ENCODE data around the gene ASPN. TPM values are rescaled to one million over a fixed set of nuclear protein-coding genes. Genes with fewer than 3 reads are reported as not detected.
A peak's percentile ranks its signal among the peaks of the same experiment; 100 is the strongest.

ASPN gene
- total RNA-seq, 6 donors from 2014 or later: 3.2 to 9.6 (median 5.8) TPM; not detected in 1

DNA sequence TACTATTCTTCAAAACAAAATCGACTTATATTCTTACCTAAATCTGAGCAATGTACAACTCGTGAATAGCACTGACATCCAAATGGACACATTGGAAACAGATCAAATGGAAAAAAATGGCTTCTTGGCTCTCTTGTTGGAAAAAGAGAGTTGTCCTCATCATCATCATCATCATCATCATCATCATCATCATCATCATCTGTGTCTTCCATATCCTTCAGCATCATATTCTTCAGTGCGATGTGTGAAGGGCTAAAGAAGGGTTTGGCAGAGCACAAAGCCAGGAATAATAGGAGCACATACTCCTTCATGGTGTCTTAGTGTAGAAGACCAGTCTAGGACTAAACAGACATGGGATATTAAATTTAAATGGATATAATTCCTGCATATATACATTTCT lies 7.7 kb downstream of the ASPN start:
- Histone ChIP-seq H3K27ac (no peak overlapping the region), H3K27me3 (no peaks in the 10 kb centered on the region), H3K9me3 (no peaks in the 10 kb centered on the region), H3K4me1 (peaks cover 0 to 2% (median 0%) of the 10 kb centered on the region in 4 donors), H3K36me3 (no peaks in the 10 kb centered on the region), H3K4me3 (no peak overlapping the region)
- no peak for TF ChIP-seq EP300 (IDR thresholded peaks at IDR 0.05)
- TF ChIP-seq POLR2A (IDR thresholded peaks at IDR 0.05): no peak
- TF ChIP-seq POLR2AphosphoS5 (IDR thresholded peaks at IDR 0.05): no peak
- TF ChIP-seq, protein P1, sequence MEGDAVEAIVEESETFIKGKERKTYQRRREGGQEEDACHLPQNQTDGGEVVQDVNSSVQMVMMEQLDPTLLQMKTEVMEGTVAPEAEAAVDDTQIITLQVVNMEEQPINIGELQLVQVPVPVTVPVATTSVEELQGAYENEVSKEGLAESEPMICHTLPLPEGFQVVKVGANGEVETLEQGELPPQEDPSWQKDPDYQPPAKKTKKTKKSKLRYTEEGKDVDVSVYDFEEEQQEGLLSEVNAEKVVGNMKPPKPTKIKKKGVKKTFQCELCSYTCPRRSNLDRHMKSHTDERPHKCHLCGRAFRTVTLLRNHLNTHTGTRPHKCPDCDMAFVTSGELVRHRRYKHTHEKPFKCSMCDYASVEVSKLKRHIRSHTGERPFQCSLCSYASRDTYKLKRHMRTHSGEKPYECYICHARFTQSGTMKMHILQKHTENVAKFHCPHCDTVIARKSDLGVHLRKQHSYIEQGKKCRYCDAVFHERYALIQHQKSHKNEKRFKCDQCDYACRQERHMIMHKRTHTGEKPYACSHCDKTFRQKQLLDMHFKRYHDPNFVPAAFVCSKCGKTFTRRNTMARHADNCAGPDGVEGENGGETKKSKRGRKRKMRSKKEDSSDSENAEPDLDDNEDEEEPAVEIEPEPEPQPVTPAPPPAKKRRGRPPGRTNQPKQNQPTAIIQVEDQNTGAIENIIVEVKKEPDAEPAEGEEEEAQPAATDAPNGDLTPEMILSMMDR (IDR thresholded peaks at IDR 0.05): no peak
- ATAC-seq (ENCODE audit: low FRiP score in 2 of 2): no peak
- no peak for DNase-seq
- WGBS, 2 donors: 89 to 90% methylated on average over 3 of the region's 3 CpGs

DNA sequence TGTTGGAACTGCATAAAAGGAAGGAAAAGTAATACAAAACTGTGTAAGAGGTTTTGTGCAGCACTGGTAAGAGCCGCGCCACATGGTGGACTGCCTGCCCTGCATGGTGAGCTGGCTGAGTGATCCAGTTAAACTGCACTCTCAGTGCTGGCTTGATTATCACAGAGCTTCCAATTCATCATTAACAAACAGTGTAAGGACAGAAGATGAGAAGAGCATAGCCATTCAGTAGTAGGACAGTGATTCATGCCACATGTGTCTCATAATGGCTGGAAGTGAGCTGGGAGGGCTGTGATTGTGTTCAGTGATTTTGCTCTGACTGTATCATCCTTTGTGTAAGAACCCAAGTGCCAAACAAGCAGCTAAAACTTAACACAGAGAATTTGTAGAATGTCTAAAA lies 14.1 kb downstream of the ASPN start:
- H3K27ac ChIP-seq: no peak overlapping the region
- H3K4me1 ChIP-seq: no peaks in the 10 kb centered on the region
- no peaks in the 10 kb centered on the region for H3K36me3 ChIP-seq
- H3K27me3 ChIP-seq: no peaks in the 10 kb centered on the region
- H3K4me3 ChIP-seq: no peak overlapping the region
- H3K9me3 ChIP-seq: no peaks in the 10 kb centered on the region
- WGBS, 2 donors: 86 to 98% methylated on average over 2 of the region's 2 CpGs
- ATAC-seq (ENCODE audit: low FRiP score in 2 of 2) (no peak), DNase-seq (no peak)
- TF ChIP-seq EP300 (IDR thresholded peaks at IDR 0.05) (no peak), POLR2AphosphoS5 (IDR thresholded peaks at IDR 0.05) (no peak), POLR2A (IDR thresholded peaks at IDR 0.05) (no peak)
- TF ChIP-seq, protein P1 (IDR thresholded peaks at IDR 0.05): no peak

DNA sequence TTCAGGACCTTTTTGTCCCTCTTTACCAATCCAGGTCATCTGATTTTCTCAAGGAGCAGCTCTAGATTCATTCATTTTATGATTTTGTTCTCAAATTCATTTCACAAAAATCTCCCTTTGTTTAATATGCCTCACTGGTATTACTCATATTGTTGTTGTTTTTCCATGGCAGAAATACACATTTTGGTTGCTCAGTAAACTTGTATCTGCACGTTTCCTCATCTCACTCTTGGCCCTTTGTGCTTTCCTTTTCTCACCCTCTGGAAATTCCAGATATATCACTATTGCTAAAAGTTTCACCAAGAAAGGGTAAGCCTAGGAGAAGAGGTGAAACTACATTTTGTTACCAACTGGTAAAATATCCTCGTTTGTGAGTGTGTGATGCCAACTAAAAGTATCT lies 14.8 kb downstream of the ASPN start:
- H3K9me3 ChIP-seq: no peaks in the 10 kb centered on the region
- ATAC-seq (ENCODE audit: low FRiP score in 2 of 2): no peak
- no peaks in the 10 kb centered on the region for H3K4me1 ChIP-seq
- H3K36me3 ChIP-seq: no peaks in the 10 kb centered on the region
- no peak overlapping the region for H3K4me3 ChIP-seq
- no peak for TF ChIP-seq EP300 (IDR thresholded peaks at IDR 0.05)
- no peak for TF ChIP-seq POLR2A (IDR thresholded peaks at IDR 0.05)
- TF ChIP-seq POLR2AphosphoS5 (IDR thresholded peaks at IDR 0.05): no peak
- TF ChIP-seq, protein P1 (IDR thresholded peaks at IDR 0.05): no peak
- DNase-seq: no peak
- no peaks in the 10 kb centered on the region for H3K27me3 ChIP-seq
- no peak overlapping the region for H3K27ac ChIP-seq
- WGBS, 2 donors: 89 to 94% methylated on average over 2 of the region's 2 CpGs

DNA sequence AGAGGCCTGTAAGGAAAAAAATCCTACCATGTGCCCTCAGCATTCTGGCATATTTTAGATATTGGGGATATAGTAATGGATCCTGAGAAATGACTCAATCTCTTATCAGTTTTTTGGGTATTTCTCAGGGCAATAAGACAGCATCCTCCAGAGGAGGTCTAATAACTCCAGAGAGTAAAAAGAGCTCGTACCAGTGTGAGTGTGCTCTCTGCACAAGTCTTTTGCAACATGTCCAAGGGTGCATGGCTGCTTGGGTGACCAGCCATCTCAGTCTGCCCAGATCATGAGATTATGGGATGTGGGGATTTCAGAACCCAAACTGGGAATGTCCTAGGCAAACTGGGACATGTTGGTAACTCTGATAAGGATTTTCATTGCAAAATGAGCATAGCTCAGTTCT lies 15.3 kb downstream of the ASPN start:
- Histone ChIP-seq H3K27ac (no peak overlapping the region), H3K9me3 (no peaks in the 10 kb centered on the region), H3K4me3 (no peak overlapping the region), H3K4me1 (no peaks in the 10 kb centered on the region), H3K27me3 (no peaks in the 10 kb centered on the region), H3K36me3 (no peaks in the 10 kb centered on the region)
- DNase-seq (no peak), ATAC-seq (ENCODE audit: low FRiP score in 2 of 2) (no peak)
- 85 to 88% methylated on average over 1 of the region's 1 CpG for WGBS, 2 donors
- TF ChIP-seq EP300 (IDR thresholded peaks at IDR 0.05): no peak
- no peak for TF ChIP-seq POLR2AphosphoS5 (IDR thresholded peaks at IDR 0.05)
- TF ChIP-seq, protein P1 (IDR thresholded peaks at IDR 0.05): no peak
- TF ChIP-seq POLR2A (IDR thresholded peaks at IDR 0.05): no peak

DNA sequence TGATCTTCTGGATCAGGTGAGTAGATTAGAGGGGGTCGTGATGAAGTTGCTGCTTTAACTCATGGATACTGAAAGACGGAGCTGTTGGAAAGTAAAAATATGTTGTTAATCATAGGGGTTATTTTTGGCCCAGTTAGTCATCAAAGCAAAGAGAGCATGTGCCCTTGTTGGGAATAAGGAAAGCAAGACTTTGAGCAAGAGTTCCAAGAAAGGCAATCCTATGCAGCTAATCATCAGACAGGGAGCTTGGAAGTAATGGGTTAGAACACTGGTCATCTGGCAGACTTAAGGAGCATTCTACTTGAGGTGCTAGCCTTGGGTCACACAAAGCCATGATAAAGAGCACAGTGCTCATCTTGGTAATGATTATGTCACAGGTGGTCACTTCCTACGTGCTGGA lies 18.3 kb downstream of the ASPN start:
- H3K36me3 ChIP-seq: no peaks in the 10 kb centered on the region
- H3K9me3 ChIP-seq: no peaks in the 10 kb centered on the region
- peak in 1 of 2 donors; percentile 36 for ATAC-seq (ENCODE audit: low FRiP score in 2 of 2)
- no peaks in the 10 kb centered on the region for H3K27me3 ChIP-seq
- H3K4me3 ChIP-seq: no peak overlapping the region
- TF ChIP-seq POLR2AphosphoS5 (IDR thresholded peaks at IDR 0.05) (no peak), POLR2A (IDR thresholded peaks at IDR 0.05) (no peak), EP300 (IDR thresholded peaks at IDR 0.05) (no peak)
- TF ChIP-seq, protein P1 (IDR thresholded peaks at IDR 0.05): no peak
- H3K4me1 ChIP-seq: no peaks in the 10 kb centered on the region
- peak overlapping the region in 1 of 4 donors; percentile 20 for H3K27ac ChIP-seq
- 82 to 88% methylated on average over 3 of the region's 3 CpGs for WGBS, 2 donors
- no peak for DNase-seq

All from upper lobe of left lung (tissue), 6 donors.